SH-SY5Y (cell line): ENCODE data around the gene LTBP1.

Experiments
- GATA2 ChIP-seq: IDR thresholded peaks from 2 replicates; pipeline ENCODE4 v1.6.1; 2011; ENCODE audit warnings: mild to moderate bottlenecking, low read depth, low read length
- GATA3 ChIP-seq: IDR thresholded peaks from 2 replicates; pipeline ENCODE4 v1.6.1; 2011; ENCODE audit warnings: low read depth, mild to moderate bottlenecking, low read length, moderate library complexity

- TF ChIP-seq GATA2 (no peak), GATA3 (no peak)
These were observed 437.8 kb downstream of the LTBP1 start for GRCh38 chr2:33384599-33384961.
